ENCODE results near the gene C21orf91. TPM values are rescaled to one million over a fixed set of nuclear protein-coding genes. Genes with fewer than 3 reads are reported as not detected.

The C21orf91 gene
- total RNA-seq, 1 donor from 2014 or later, result 35.8 TPM

GRCh38 chr21:17794518-17795145, 24.5 kb downstream of the C21orf91 start:
- H3K27me3 Mint-ChIP-seq, result no peaks in the 10 kb centered on the region
- H3K36me3 Mint-ChIP-seq, result peaks cover 24% of the 10 kb centered on the region
- no peaks in the 10 kb centered on the region for H3K9me3 Mint-ChIP-seq
- H3K4me1 Mint-ChIP-seq (ENCODE audit: unreplicated experiment), result peaks cover 7% of the 10 kb centered on the region
- no peak for DNase-seq (ENCODE audit: extremely low spot score, unreplicated experiment)
- no peak overlapping the region for H3K27ac Mint-ChIP-seq
- TF ChIP-seq CTCF (conservative IDR thresholded peaks at IDR 0.05), result no peak
- no peak overlapping the region for H3K4me3 Mint-ChIP-seq

GRCh38 chr21:17793246-17794123, 25.7 kb downstream of the C21orf91 start:
- Mint-ChIP-seq H3K27ac (no peak overlapping the region), H3K36me3 (peaks cover 24% of the 10 kb centered on the region), H3K4me3 (no peak overlapping the region), H3K27me3 (no peaks in the 10 kb centered on the region), H3K9me3 (no peaks in the 10 kb centered on the region), H3K4me1 (ENCODE audit: unreplicated experiment) (no peaks in the 10 kb centered on the region)
- TF ChIP-seq CTCF (conservative IDR thresholded peaks at IDR 0.05), result no peak
- DNase-seq (ENCODE audit: extremely low spot score, unreplicated experiment), result no peak

- no peak overlapping the region for H3K4me3 Mint-ChIP-seq
- TF ChIP-seq CTCF (conservative IDR thresholded peaks at IDR 0.05), result no peak
- peaks cover 4% of the 10 kb centered on the region for H3K9me3 Mint-ChIP-seq
- peaks cover 4% of the 10 kb centered on the region for H3K27me3 Mint-ChIP-seq
- no peak overlapping the region for H3K27ac Mint-ChIP-seq
- no peaks in the 10 kb centered on the region for H3K4me1 Mint-ChIP-seq (ENCODE audit: unreplicated experiment)
- no peak for DNase-seq (ENCODE audit: extremely low spot score, unreplicated experiment)
- peaks cover 47% of the 10 kb centered on the region for H3K36me3 Mint-ChIP-seq
Measured at GRCh38 chr21:17789656-17790055, 29.5 kb downstream of the C21orf91 start.

GRCh38 chr21:17789069-17789468, 30.1 kb downstream of the C21orf91 start:
- no peak overlapping the region for H3K27ac Mint-ChIP-seq
- peaks cover 4% of the 10 kb centered on the region for H3K27me3 Mint-ChIP-seq
- no peaks in the 10 kb centered on the region for H3K4me1 Mint-ChIP-seq (ENCODE audit: unreplicated experiment)
- DNase-seq (ENCODE audit: extremely low spot score, unreplicated experiment), result no peak
- TF ChIP-seq CTCF (conservative IDR thresholded peaks at IDR 0.05), result no peak
- peaks cover 50% of the 10 kb centered on the region for H3K36me3 Mint-ChIP-seq
- H3K4me3 Mint-ChIP-seq, result no peak overlapping the region
- peaks cover 4% of the 10 kb centered on the region for H3K9me3 Mint-ChIP-seq

- DNase-seq (ENCODE audit: extremely low spot score, unreplicated experiment), result no peak
- no peak for TF ChIP-seq CTCF (conservative IDR thresholded peaks at IDR 0.05)
- Mint-ChIP-seq H3K27ac (no peak overlapping the region), H3K4me1 (ENCODE audit: unreplicated experiment) (no peaks in the 10 kb centered on the region), H3K27me3 (peaks cover 7% of the 10 kb centered on the region), H3K9me3 (peaks cover 8% of the 10 kb centered on the region), H3K4me3 (no peak overlapping the region), H3K36me3 (peaks cover 54% of the 10 kb centered on the region)
Measured at GRCh38 chr21:17786851-17787181, 32.3 kb downstream of the C21orf91 start.
